ENCODE results near the gene FOXF1.
A peak's percentile ranks its signal among the peaks of the same experiment; 100 is the strongest.

The FOXF1 gene

DNA sequence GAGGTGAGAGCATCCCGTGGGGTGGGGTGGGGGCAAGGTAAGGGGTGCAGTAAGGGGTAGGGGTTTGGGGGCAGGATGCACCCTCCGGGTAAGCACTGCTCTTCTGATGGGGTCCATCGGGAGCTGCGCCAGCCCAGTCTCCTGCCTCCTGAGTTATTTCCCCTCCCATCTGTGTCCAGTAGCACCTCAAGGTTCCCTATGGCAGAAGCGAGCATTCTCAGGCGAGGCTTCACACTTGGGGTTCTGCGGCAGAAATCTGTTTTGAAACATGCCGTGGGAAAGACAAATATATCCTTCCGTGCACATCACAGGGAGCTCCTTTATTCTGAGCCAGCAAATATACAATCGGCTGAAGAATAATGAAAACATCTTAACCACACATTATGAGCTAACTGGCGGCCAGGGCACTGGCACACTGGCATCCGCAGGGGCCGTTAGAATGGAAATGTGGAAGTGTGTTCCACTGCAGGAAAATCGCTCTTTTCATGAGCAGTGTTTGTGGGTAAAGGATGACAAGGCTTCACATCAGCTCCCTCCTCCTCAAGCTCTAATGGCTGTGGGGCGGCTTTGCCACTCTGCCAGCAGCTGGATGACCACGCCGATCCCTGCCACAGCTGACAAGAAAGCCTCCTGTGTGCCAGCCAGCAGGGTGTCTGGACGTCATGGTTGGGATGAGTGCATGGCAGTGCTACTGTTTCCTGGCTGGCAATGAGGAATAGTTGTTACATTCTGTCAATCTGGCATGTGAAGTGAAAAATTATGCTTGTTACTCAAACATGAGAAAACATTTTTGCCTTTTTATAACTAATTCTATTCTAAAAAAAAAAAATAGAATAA is 24.7 kb downstream of the FOXF1 start:
- no peak for DNase-seq (ENCODE audit: low spot score)

DNA sequence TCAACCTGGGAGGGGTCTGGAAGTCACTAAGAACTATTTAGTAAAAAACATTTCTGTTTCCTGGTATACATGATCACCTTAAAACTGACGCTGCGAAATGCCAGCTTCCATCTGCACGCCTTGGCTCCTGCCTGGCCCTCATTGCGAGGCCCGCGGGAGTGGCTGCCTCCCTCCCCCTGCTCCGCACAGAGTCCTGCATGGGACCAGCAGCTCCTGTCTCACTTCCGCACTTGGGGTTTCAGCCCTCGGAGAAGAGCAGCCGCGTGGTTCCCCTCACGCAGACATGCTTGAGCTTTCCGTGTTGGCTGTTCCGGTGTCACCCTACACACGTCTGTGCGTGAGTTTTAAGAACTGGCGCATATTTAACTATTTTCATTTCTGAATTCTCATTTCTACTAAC is 26.3 kb downstream of the FOXF1 start:
- DNase-seq (ENCODE audit: low spot score) = no peak

DNA sequence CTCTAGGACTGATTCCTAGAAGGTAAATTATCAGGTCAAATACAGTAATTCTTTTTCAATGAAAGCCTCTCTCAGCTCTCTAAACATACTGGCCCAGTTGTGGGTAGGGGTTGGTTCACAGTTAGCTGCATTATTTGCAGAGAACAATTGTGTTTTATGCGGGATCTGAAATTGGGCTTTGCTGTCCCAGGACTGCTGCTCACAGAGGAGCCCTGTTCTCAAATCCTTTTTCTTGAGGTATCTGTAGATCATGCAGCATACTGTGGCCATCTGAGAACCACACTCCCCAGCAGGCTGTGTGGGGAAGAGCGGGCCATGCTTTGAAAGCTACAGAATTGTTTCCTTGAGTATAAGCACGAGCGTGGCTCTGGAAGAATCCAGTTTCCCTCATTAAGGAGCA is 27.2 kb downstream of the FOXF1 start:
- no peak for DNase-seq (ENCODE audit: low spot score)

DNA sequence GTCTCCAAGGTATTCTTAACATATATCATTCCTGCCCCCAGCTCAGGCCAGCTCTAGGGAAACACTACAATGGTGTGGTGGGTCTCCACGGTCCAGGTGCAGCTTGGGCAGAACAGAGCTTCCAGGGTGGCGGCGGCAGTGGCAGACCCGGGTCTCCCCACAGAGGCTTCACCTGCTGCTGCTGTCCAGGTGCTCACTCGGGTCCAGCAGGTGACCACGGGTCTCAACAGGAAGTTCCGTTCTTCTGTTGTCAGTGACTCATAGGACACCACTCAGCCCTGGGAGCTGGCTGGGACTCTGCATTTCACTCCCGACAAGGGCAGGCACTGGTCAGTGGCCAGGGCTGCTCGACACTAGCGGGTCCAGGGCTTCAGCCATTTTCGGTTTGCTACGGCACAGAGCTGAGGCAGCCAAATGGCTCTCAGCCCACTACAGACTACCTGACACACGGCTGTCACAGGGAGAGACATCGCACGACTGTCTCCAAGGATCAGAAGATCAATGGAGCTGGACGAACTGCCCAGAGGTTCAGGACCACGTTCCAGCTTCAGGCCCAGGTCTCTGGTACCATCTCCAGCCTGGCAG is 28.0 kb downstream of the FOXF1 start:
- DNase-seq (ENCODE audit: low spot score) = no peak

DNA sequence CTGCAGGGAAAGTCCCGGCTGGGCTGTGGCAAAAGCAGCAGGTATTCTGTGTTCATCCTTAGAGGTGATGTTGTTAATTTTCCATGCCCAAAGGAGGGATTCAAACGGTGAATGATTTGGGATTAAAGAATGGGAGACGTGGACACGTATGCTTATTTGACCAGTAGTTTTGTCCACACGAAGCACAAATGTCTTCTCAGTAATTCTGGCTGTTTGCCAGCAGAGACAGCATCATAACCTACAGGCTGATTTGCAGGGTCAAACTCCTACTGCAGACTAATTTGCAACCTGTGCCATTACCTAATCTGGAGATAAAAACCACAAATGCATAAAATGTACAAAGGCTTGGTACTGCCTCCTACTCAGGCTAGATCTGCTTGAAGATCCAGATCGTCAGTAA is 30.6 kb downstream of the FOXF1 start:
- DNase-seq (ENCODE audit: low spot score) = no peak

DNA sequence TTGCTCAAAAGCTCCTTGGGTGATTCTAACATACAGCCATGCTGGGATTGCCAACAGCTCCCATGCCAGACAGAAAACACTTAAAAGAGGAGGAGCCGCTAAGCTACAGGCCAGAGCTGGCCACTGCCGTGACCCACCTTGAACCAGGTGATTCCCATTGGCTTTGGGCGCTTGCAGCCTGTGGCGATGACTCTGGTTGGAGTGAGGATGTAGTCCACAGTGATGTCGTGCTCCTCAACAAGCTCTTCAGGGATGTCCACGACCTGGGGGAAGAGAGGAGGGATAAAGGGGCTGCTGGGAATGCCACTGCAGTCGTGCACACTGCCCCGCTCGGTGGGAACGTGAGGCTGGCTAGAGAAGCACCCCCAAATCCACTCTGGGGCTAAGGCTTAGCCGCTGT is 31.2 kb downstream of the FOXF1 start:
- no peak for DNase-seq (ENCODE audit: low spot score)

DNA sequence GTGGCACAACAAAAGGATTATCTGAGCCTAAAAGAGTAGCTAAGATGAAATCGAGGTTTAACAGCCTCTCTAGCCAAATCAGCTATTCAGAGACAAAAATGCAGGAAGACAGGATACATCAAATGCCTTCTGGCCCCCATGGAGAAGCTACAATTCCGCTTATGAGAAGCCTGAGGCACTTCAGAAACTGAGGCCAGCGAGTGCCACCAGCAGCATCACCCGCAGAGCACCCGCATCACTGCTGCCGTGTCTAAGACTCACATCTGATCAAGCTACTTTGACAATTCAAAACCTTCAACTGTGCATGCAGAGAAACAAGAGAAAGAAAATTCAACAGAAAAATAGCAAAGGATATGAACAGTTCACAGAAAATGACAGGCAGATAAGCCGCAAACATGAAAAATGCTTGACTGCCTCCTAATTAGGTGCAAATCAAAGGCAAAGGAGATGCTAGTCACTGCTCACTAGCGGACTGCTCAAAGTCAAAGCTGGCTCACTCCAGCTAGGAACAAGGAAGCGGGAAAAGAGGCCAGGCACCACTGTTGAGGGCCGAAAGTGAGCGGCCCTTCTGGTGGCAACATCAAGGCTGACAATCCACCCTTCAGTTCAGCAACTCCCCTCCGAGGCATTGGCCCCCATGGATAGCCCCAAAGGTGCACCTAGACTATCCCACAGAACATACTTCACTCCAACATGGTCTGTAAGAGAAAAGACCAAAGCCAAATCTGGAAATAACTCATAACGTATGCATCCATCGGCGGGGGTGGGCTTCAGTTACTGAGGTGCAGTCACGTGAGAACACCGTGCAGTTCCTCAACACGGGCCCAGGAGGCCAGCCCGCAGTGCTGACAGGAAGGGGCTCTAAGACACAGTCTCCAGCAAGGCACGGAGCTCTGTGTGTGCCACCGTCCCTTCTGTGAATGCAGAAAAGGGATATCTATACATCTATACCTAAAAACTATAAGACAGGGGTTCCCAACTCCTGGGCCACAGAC is 32.7 kb downstream of the FOXF1 start:
- no peak for DNase-seq (ENCODE audit: low spot score)

DNA sequence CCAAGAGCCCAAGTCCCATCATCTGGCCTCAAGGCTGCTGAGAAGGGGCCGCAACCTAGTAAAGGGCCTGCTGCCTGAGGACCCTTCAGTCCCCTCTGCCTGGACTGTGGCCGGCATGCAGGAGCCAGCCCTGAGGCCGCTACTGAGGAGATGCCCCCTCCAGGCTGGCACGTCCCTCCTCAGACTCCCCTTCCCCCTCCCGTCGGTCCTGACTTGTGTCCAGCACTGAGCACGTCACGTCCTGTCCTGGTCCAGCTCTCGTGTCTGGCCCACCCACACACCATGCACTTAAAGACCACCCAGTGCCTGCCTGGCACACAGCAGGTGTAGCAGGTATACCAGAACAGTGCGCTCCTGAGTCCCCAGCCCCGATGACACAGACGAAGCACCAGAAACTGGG is 35.2 kb downstream of the FOXF1 start:
- DNase-seq (ENCODE audit: low spot score) = no peak

DNA sequence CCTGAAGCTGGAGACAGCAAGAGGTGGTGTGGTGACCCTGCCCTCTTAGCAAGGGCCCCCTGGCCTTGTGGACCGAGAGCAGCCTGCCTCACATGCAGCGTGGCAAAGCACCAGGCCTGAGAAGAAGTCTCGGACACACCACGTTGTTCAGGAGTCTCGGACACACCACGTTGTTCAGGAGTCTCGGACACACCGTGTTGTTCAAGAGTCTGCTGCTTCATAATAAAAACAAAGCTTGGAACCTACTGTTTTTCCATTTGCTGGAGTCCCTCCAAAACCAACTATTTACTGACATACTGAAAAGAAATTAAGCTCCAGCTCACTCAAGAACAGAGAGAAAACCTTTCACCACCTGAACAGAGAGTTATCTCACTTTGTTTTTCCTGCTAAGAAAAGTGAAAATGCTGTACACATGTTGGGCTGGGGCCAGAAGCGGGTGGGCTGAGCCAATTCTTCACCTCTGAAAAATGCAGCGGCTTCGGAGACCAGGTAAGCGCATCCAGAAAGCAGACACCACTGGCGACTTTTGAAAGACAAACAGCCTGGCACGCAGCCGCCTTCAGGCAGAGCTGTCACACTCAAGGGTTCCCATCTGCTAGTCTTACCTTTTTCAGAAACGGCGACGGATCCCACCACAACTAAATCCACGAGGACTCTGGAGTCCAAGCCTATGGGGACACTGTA is 35.8 kb downstream of the FOXF1 start:
- no peak for DNase-seq (ENCODE audit: low spot score)

DNA sequence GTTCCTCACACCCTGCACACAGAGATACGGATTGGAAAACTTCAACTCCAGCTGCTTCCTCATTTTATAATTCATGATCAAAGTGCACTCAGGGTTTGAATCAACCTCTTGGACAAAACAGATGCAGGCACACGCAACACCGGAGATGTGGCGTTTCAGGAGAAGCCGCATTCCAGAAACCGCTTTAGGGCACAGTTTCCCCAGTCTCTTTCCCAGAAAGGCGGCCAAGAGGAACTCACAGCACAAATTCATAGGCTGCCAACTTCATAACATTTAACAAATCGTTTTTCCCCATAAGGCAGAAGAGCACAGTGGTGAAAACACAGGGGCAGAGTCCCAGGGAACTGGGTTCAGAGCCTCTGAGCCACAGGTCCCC is 36.3 kb downstream of the FOXF1 start:
- DNase-seq (ENCODE audit: low spot score) = no peak

DNA sequence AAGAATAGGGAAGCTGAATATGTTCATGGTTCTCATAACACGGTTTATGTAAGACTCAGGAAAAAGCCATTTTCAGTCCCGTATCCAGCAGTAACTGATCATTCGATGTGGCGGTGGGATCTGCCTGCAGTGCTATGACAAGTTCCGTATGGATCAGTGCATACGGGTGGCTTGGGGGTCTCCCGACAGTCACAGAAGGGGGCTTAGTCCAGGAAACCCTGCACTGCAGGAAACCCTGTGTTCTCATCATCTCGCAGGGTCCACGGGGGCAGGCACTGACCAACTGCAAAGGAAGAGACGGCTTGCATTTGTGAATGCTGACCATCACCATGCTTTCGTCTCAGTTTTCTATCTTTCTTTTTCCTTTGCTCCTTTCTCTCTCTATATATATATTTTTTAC is 37.0 kb downstream of the FOXF1 start:
- DNase-seq (ENCODE audit: low spot score) = no peak

DNA sequence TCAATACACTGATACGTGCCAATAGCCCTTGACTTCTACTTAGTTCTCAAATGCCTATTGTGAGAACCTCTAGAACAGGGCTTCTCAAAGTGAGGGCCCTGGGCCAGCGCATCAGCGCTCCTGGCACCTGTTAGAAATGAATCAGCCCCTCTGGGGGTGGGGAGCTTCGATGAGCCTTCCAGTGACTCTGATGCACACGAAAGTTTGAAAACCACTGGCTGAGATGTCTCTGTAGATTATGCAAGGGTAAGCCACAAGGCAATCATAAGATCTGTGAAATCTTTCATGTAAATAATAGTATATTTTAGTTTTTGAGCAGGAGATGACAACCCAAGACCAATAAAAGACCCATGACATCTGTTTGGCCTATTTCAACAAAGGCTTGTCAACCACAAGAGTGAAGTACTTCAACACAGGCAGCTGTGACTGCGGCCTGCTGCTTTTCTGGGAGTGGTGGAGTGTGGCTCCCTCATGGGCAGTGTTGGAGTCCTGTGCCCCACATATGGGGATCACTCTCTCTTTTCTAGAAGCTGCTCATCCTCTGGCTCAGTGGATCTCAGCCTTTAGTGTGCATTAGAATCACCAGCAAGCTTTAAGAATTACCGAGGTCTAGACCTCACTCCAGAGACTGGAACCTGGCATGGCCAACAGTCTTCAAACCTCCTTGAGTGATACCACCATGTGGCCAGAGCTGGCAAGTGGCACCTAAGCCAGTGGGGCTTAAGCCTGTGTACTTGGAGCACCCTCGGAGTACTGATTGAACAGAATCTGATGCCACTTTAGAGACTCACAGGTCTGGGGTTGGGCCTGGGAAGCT is 39.0 kb downstream of the FOXF1 start:
- no peak for DNase-seq (ENCODE audit: low spot score)

DNA sequence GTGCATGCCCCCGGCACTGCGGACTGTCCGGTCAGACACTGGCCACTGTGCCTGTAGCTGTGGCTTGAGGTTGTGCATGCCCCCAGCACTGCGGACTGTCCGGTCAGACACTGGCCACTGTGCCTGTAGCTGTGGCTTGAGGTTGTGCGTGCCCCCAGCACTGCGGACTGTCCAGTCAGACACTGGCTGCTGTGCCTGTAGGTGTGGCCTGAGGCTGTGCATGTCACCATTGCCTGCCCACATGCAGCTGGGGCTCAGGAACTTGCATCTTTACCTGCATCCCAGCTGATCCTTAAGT is 39.5 kb downstream of the FOXF1 start:
- DNase-seq (ENCODE audit: low spot score) = no peak

DNA sequence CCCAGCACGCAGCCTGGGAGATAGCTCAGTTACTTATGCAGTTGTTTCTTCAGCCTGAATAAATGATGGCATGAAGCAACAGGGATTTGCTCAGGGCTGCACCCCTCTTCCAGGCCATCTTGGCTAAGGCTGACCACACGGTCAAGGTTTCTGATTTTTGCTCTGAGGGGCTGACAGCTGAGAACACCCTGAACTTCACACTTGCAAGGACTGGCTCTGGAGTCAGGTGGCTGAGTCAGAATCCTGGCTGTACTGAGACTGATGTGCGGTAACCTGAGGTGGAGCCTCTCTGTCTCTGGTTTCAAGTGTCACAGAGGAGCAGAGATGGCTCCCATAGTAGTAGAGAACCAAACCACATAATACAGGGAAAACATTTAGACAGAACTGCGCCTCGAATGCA is 40.0 kb downstream of the FOXF1 start:
- DNase-seq (ENCODE audit: low spot score) = no peak

DNA sequence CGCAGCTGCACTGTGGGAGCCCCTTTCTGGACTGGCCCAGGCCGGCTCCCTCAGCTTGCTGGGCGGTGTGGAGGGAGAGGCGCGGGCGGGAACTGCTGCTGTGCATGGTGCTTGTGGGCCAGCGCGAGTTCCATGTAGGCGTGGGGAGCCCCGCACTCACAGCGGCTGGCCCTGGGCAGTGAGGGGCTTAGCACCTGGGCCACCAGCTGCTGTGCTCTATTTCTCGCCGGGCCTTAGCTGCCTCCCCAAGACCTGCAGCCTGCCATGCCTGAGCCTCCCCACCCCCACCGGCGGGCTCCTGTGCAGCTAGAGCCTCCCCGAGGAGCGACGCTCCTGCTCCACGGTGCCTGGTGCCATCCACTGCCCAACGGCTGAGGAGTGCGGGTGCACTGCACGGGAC is 43.0 kb downstream of the FOXF1 start:
- DNase-seq (ENCODE audit: low spot score) = no peak

DNA sequence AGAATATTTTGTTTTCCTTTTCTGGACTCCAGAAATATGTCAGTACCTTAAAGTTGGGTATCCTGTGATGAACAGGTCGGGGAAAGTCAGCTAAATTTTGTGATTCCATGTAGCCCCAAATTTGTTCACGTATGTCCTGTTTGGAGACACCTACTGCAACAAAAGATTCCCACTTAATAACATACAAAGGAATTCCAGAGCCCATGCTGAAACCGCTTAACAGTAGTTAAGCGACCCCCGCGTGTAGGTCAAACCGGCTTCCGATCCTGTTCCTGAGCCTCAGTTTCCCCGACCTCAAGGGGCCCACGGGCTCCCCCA is 44.2 kb downstream of the FOXF1 start:
- DNase-seq (ENCODE audit: low spot score) = no peak

DNA sequence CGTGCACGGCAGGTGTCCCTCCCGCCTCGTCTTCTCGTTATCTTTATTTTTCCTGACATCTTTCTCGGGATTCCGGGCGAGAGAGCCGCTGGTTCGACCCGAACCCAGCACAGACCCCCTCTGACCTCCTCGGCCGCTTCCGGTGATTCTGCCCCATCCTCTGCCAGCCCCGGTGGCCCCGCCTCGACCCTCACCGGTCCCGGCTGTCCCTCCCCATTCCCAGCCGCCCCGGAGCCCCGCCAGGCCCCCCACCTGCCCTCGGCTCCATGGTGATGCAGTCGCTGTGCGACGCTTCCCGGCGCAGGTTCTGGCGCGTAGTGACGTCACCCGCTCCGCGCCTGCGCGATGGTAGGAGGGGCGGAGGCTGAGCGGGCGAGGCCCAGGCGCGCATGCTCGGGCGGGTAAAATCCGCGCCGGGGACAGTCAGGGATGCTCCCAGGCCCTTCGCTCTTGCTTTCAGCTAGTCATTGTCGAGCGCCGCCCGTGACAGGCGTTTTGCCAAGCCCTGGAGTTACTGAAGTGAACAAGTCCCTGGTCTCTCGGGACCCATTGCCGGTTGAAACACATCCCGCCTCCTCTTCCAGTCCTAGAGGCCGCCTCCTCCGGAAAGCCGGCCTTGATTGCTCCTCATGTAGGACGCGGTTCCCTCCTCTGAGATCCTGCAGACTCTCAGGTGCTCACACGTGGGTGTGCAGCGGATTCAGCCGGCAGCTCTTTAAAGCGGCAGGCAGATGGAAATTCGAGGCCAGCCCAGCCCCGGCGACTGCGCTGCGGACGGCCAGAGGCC is 44.8 kb downstream of the FOXF1 start, which contains the start of gene MTHFSD:
TSS of gene MTHFSD (minus strand) at position 319 of the 787 bp plus-strand sequence. CDS start at position 268, 51 bp downstream.
- DNase-seq (ENCODE audit: low spot score) = peak; percentile 100

DNA sequence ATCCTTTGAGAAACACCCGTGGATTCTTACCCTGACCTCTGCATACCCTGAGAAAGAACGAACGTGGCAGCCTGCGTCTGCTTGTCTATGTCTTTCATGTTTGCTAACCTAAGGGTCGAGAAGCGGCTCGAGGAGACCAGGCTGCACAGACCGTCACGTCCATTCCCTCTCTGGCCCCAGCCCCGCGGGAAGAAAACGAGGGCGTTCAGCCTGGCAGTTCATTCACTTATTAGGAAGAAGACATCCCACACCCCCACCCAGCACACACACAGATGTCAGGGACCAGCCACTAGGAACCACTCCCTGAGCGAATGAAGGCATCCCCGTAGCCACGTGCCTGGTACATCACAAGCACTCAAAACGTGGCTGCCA is 45.4 kb downstream of the FOXF1 start:
- DNase-seq (ENCODE audit: low spot score) = no peak

DNA sequence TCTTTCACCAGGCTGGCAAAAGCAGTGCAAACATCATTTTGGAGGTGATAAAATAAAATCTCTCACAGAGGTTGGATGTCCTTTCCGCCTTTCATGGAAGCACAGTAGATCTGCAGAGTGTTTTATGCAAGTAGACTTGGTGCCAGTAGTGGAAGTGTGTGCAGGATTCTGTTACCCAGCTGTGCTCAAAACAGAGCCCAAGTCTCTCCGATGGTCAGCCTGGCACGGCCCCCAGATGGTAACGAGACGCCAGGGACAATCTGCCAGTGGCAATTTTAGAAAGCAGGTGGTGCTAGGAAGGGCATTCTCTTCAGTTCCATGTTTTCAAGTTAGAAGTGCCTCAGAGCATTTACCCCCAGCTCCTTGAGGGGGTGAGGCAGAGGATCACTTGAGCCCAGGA is 46.2 kb downstream of the FOXF1 start:
- DNase-seq (ENCODE audit: low spot score) = no peak

DNA sequence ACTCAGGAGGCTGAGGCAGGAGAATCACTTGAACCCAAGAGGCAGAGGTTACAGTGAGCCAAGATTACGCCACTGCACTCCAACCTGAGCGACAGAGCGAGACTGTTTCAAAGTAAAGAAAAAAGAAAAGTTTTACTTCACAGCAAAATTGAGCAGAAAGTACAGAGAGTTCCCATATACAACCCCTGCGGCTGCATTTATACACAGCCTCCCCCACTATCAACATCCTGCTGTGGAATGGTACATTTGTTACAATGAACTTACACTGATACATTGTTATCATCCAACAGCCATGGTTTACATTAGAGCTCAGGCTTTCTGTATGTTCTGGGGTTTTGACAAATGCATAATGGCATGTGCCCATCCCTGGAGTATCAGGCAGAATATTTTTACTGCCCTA is 47.3 kb downstream of the FOXF1 start:
- DNase-seq (ENCODE audit: low spot score) = no peak

All from hepatic stellate cell (primary cell).